ENCODE data around the gene IL12RB2.
"Not testable (repeated sequence)": the region's sequence is repeated elsewhere in the genome, so short reads cannot be mapped to it uniquely, and the experiment has no call there.

Gene IL12RB2

GRCh38 chr1:67390041-67390887 is 82.6 kb downstream of the IL12RB2 start:
- in situ Hi-C loops (cut with HindIII; ENCODE audit: low sequenced_read_pairs): no loop called here

- in situ Hi-C loops (cut with HindIII; ENCODE audit: low sequenced_read_pairs): no loop called here
Measured at GRCh38 chr1:67393240-67393639, 85.6 kb downstream of the IL12RB2 start.

GRCh38 chr1:67393737-67394136 is 86.1 kb downstream of the IL12RB2 start:
- in situ Hi-C loops (cut with HindIII; ENCODE audit: low sequenced_read_pairs): no loop called here

DNA sequence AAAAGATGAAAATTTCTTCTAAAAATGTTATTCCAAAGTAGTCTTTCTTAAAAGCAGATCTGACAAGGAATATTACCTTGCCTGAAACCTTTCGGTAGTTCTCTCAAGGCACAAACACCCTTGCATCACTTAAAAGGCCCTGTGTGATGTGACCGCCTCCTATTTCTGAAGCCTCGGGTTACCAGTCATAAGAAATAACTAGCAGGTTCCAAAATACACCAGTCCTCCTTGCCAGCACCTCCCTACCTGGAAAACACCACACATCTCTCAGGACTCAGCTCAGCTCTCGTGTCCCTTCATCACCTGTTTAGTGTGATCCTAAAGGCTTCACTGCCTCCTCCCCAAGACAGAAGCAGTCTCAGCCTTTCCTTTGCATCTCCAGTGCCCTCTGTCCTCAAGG is 86.9 kb downstream of the IL12RB2 start:
- in situ Hi-C loops (cut with HindIII; ENCODE audit: low sequenced_read_pairs): no loop called here

- in situ Hi-C loops (cut with HindIII; ENCODE audit: low sequenced_read_pairs): no loop called here
Measured at GRCh38 chr1:67399199-67399993, 91.7 kb downstream of the IL12RB2 start.

GRCh38 chr1:67400029-67400786 is 92.5 kb downstream of the IL12RB2 start:
- in situ Hi-C loops (cut with HindIII; ENCODE audit: low sequenced_read_pairs): not testable (repeated sequence)

DNA sequence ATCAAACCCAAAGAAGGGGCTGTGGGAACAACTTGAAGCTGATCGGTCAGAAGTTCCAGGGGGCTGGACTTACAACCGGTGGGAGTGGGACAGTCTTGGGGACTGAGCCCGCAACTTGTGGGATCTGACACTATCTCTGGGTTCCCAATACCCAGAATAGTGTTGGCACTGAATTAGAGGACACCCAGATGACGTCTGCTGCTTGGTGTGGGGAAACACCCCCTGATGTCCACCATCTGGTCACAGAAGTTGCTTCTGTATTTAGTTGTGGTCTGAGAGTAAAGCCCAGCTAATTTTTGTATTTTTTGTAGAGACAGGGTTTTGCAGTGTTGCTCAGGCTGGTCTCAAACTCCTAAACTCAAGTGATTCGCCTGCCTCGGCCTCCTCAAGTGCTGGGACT is 93.8 kb downstream of the IL12RB2 start:
- in situ Hi-C loops (cut with HindIII; ENCODE audit: low sequenced_read_pairs): no loop called here

GRCh38 chr1:67404212-67404620 is 96.5 kb downstream of the IL12RB2 start:
- in situ Hi-C loops (cut with HindIII; ENCODE audit: low sequenced_read_pairs): no loop called here

DNA sequence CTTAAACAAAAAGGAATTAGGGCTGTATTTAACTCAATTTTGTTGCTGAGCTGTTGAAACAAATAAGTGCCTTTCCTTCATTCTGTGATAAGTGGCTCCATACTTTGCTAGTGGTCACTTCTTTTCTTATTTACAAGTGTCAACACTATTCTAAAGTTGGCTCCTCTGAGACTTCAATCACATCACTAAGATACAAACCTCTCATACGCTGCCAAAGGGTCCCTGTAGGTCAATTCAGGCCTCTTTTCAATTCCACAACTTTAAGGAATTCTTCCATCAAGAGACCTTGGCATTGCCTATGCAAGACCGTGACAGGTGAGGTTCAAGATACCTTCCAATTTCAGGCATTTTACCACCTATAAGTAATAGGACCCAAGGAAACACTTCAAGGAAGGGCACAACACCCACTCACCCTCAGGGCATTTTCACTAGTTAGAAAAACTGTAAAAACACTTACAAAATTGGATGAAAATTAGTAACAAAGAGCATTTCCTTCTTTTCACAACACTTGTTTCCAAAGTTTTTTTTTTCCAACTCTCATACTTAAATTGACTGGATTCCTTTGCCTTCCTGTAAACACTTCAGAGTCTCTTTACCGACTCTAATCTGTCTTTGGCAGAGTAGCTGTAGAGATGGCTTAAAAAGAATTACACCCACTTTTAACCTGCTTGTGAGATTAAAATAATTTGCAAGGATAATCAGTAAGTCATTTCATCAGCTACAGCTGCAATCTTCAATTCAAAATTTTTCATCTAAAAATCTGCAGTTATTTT is 98.0 kb downstream of the IL12RB2 start:
- in situ Hi-C loops (cut with HindIII; ENCODE audit: low sequenced_read_pairs): loop anchor here (5.0 kb wide), 1 partner anchor 33 kb away; no protein-coding TSS in a partner anchor

DNA sequence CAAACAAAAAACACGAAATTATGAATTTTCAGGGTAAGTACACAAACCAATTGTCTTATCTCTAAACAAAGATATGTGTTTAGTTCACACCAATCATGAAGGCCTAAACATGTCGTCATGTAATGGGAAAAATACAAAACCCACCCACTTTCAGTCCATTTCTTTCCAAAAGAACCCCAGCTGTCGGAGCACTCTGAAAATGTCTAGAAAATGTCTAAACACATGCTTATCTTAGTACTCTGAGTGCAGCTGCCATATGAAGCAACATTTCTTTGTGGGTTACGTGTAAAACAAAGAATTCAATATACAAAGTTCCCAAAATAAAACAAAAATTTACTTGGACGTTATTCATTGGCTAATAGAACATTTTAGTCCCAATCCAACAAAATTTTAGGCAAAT is 99.8 kb downstream of the IL12RB2 start:
- in situ Hi-C loops (cut with HindIII; ENCODE audit: low sequenced_read_pairs): loop anchor here (5.0 kb wide), 1 partner anchor 35 kb away; no protein-coding TSS in a partner anchor

DNA sequence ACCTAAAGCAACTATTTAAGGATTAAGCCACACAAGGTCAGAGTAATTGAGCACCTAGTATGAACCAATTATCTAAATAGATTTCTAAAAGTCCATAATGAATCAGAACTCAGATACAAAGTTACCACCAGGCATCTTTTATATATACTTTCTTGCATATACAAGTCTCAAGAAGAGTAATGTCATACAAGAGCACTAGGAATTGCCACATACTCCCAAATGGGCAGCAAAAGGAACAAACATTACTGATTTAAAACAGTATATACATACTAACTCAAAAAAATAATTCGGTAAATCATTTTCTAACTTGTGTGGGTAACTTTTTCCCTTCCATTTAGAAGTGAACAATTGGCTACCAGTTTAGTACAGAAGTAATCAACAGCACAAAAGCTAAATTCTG is 100.5 kb downstream of the IL12RB2 start:
- in situ Hi-C loops (cut with HindIII; ENCODE audit: low sequenced_read_pairs): loop anchor here (5.0 kb wide), 1 partner anchor 36 kb away; no protein-coding TSS in a partner anchor

- in situ Hi-C loops (cut with HindIII; ENCODE audit: low sequenced_read_pairs): not testable (repeated sequence)
Measured at GRCh38 chr1:67413101-67413500, 105.4 kb downstream of the IL12RB2 start.

- in situ Hi-C loops (cut with HindIII; ENCODE audit: low sequenced_read_pairs): no loop called here
Measured at GRCh38 chr1:67414574-67414973, 106.9 kb downstream of the IL12RB2 start.

DNA sequence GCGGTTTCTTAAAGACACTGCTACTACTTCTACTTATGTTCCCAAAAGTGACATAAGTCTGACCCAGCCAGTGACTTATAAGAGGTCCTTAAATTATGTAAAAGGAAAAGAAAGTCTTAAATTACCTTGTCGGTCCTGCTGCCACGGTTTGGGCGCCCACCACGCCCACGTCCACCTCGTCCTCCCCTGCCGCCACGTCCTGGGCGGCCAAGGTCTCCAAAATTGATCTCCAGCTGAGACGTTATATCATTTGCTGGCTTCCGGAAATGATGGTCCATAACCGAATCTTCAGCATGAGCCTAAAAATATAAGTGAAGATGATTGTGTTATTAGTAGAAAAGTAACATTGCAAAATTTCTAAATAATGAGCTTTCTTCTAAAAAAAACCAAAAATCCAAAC is 107.4 kb downstream of the IL12RB2 start:
- in situ Hi-C loops (cut with HindIII; ENCODE audit: low sequenced_read_pairs): no loop called here

GRCh38 chr1:67417733-67418132 is 110.1 kb downstream of the IL12RB2 start:
- in situ Hi-C loops (cut with HindIII; ENCODE audit: low sequenced_read_pairs): not testable (repeated sequence)

DNA sequence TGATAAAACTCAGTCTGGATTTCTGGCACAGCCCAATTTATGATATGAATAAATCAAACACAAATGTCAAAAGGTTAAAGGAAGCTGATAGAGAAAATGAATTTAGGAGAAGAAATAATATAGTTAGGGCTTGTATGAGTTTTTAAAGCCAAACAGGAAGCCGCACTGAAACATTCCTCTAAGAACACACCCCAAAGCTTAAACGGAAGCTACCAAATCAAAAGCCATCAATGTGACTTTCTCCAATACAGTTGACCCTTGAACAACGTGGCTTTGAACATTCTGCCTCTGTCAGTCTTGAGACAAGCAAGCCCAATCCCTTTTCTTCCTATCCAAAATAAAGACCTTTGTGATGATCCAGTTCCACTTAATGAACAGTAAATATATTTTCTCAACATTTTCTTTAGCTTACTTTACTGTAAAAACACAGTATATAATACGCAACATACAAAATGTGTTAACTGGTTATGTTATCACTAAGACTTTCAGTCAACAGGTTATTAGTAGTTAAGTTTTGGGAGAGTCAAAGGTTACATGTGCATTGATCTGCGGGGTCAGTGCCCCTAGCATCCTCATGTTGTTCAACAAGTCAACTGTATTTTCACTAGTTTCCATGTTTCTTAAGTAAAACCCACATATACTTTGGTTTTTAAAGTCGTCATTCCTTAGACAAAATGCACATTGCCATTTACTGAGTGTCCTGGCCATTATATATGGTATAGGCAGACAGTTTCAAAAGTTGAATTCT is 111.3 kb downstream of the IL12RB2 start:
- in situ Hi-C loops (cut with HindIII; ENCODE audit: low sequenced_read_pairs): no loop called here

DNA sequence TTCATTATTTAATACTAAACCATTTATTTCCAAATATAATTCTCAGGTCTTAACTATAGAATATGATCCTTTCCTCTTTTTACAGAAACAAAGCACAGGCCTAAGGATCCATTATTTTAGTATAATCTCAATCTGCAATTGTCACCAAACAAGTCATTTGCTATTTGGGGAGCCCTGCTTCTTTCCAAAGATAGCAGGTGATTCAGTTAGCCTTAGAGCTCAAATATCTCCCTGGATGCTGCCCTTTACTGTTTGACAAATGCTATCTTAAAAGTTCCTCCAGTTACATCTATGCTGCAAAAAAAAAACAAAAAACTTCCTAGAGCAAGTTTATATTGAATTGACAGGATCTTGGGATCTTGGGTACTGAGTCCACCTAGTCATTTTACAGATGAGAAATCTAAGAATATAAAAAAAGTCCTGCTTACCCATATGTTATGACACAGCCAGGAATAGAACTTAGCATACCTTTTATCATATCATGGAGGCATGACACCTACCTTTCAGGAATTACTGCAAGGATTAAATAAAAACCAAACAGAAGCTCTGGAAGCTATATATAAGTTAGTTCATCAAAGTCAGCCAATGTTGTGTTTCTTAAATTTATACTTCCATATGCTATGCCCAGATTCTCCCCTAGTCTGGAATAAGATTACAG is 113.3 kb downstream of the IL12RB2 start:
- in situ Hi-C loops (cut with HindIII; ENCODE audit: low sequenced_read_pairs): no loop called here

DNA sequence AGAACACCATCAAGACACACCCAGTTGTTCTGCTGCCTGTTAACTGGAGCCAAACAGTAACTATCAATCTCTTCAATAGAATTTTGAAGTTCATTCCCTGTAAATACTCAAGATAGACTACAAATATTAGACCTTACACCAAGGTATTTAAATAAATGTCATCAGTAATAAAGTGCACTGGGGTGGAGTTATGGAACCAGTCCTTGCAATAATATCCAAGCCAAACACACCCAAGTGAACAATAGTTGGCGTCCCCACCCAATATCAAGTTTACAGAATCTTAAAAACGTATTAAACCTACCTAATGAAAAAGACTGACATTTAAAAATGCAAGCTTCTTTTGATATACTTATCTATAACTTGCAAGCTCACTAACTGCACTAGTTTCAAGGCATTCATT is 119.8 kb downstream of the IL12RB2 start:
- in situ Hi-C loops (cut with HindIII; ENCODE audit: low sequenced_read_pairs): loop anchor here (5.0 kb wide), 1 partner anchor 75 kb away; no protein-coding TSS in a partner anchor

- in situ Hi-C loops (cut with HindIII; ENCODE audit: low sequenced_read_pairs): loop anchor here (5.0 kb wide), 1 partner anchor 74 kb away; no protein-coding TSS in a partner anchor
Measured at GRCh38 chr1:67427947-67428346, 120.3 kb downstream of the IL12RB2 start.
